Cardiac ventricle fibroblast (primary cell): ENCODE results near the gene FAHD2A. TPM values are rescaled to one million over a fixed set of nuclear protein-coding genes. Genes with fewer than 3 reads are reported as not detected.

Source experiments
- total RNA-seq: library from RNA; depleted of rRNA; stranded (reverse); fragments of >200 nt; gene quantifications from 2 replicates; pipeline ENCODE4 v1.2.3, GENCODE V29; 2015

Gene FAHD2A
- total RNA-seq = 6.7 and 17.2 TPM in 2 replicates

DNA sequence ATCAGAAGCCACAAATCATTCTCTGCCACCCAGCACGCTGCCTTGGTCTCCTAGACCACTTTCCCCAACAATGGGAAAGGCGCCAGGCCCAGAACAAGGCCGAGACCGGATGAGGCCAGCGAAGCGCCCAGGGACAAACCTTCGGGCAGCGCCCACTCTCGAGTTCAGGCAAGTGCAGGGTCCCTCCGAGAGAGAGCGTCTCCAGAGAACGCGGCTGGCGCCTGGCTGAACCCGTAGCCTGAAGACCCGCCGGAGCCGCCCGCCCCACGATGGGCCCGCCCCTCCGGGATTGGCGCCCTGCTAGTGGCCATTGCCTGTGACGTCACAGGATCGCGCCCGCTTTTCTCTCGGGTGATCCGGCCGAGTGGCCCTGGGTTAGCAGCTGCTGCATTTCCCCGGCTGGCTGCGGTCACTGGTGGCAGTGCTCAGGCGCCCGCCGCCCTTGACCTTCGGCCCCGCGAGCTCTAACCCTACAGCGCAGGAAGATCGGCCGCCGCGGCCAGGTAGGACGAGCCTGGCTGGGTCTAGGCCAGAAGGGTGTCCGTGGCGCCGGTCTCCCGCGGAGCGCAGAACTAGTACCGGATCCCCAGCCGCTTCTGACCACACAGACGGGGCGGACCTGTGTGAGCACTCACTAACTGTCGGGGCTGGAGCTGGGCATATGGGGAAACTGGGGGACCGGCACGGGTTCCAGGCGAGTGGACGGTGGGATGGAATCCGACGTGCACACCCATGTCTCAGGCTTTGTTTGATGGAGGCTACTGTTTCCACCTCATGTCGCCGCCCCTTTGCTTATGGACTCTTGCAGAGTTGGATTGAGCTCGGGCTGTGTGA is at the start of gene FAHD2A:
TSS of gene FAHD2A (plus strand) at position 339 of the 834 bp plus-strand sequence. CDS start 2,851 bp downstream, outside the sequence.

Other genes with a start within 250 kb of the FAHD2A start
- gene ZNF514, start 242.9 kb upstream of the FAHD2A start, total RNA-seq = 6.6 and 7.7 TPM in 2 replicates
- 5.2 and 6.3 TPM in 2 replicates for gene ZNF2, start 236.9 kb upstream of the FAHD2A start, total RNA-seq
- gene ZNF892, start 195.2 kb upstream of the FAHD2A start, total RNA-seq = 2.3 and 4.4 TPM in 2 replicates
- 0.25 and 0.29 TPM in 2 replicates for gene PROM2, start 128.3 kb upstream of the FAHD2A start, total RNA-seq
- gene KCNIP3, start 105.4 kb upstream of the FAHD2A start, total RNA-seq = 14.0 and 14.2 TPM in 2 replicates
- not detected in 2 replicates for gene TRIM43B, start 82.0 kb downstream of the FAHD2A start, total RNA-seq
- not detected in 2 replicates for gene TRIM43, start 189.3 kb downstream of the FAHD2A start, total RNA-seq